Measurements from ENCODE around the gene UAP1L1. TPM values are rescaled to one million over a fixed set of nuclear protein-coding genes. Genes with fewer than 3 reads are reported as not detected.

UAP1L1 gene
- total RNA-seq, 1 experiment from 2014 or later = 6.6 TPM

- Mint-ChIP-seq H3K27ac (no peak overlapping the region), H3K9me3 (no peaks in the 10 kb centered on the region), H3K4me3 (no peak overlapping the region), H3K27me3 (ENCODE audit: low read depth) (peaks cover 33% of the 10 kb centered on the region), H3K36me3 (ENCODE audit: insufficient read depth in 1 of 3, low read depth in 3 of 3) (no peaks in the 10 kb centered on the region; a peak in 1 of 7 replicates), H3K4me1 (peaks cover 10 to 21% of the 10 kb centered on the region in 2 experiments)
- H3K27ac ChIP-seq (ENCODE audit: insufficient read length, low read depth, low read length) = no peak overlapping the region
- H3K79me1 ChIP-seq (ENCODE audit: insufficient read depth, low read depth, low read length, poor library complexity, severe bottlenecking) = no peaks in the 10 kb centered on the region
- H3K79me2 ChIP-seq (ENCODE audit: insufficient read depth, low read length) = no peaks in the 10 kb centered on the region
- H3K23ac ChIP-seq (ENCODE audit: insufficient read length, low read depth, low read length) = no peak overlapping the region
- peaks cover 7% of the 10 kb centered on the region; the same call in 1 of the 2 replicates for H3K27me3 ChIP-seq (ENCODE audit: insufficient read depth, low read length)
- H4K8ac ChIP-seq (replicated peaks; ENCODE audit: insufficient read length, low read depth, low read length) = no peak overlapping the region
- no peak overlapping the region for H2BK20ac ChIP-seq (ENCODE audit: low read depth, low read length, poor library complexity, severe bottlenecking)
- no peak overlapping the region for H2AFZ ChIP-seq (ENCODE audit: low read length)
- DNase-seq = no peak
- H3K4ac ChIP-seq (ENCODE audit: low read depth, low read length) = no peak overlapping the region
- H3K4me1 ChIP-seq (ENCODE audit: insufficient read depth, low read length) = no peaks in the 10 kb centered on the region; the same call in 1 of the 2 replicates
- H3K9me3 ChIP-seq (ENCODE audit: control insufficient read depth, low read depth, low read length) = no peaks in the 10 kb centered on the region
- H3K14ac ChIP-seq (ENCODE audit: insufficient read depth, low read length) = no peak overlapping the region
- H4K20me1 ChIP-seq (ENCODE audit: control insufficient read depth, insufficient read depth, insufficient read length) = peaks cover 3% of the 10 kb centered on the region
- WGBS (ENCODE audit: extremely low coverage, insufficient read length, low lambda C conversion rate) = no CpG with 5 or more reads among the region's 16 CpGs
- no peak for TF ChIP-seq CTCF (conservative IDR thresholded peaks at IDR 0.05)
- no peak overlapping the region for H2BK5ac ChIP-seq (ENCODE audit: insufficient read length, low read length)
- no peak overlapping the region for H3T11ph ChIP-seq (ENCODE audit: low read length)
- H2BK12ac ChIP-seq (ENCODE audit: insufficient read length, low read depth, low read length) = no peak overlapping the region
- no peak overlapping the region for H2BK15ac ChIP-seq (ENCODE audit: low read depth, low read length)
- no peak overlapping the region for H2AK5ac ChIP-seq (ENCODE audit: insufficient read length, low read length)
- no peak overlapping the region for H3K9ac ChIP-seq (ENCODE audit: extremely low read depth, insufficient read length, low read length)
- H2BK120ac ChIP-seq (ENCODE audit: low read depth, low read length, poor library complexity, severe bottlenecking) = no peak overlapping the region
- H3K23me2 ChIP-seq (ENCODE audit: insufficient read length, low read depth, low read length, poor library complexity, severe bottlenecking) = peaks cover 24% of the 10 kb centered on the region
- H3K56ac ChIP-seq (ENCODE audit: insufficient read length, low read depth, low read length) = no peak overlapping the region
- no peak overlapping the region for H4K5ac ChIP-seq (ENCODE audit: insufficient read length, low read depth, low read length)
- no peak overlapping the region for H3K18ac ChIP-seq (ENCODE audit: insufficient read length, low read depth, low read length)
- H3K4me2 ChIP-seq (ENCODE audit: insufficient read depth, insufficient read length, low read length) = no peak overlapping the region
- H4K91ac ChIP-seq (ENCODE audit: insufficient read length, low read depth, low read length) = no peak overlapping the region
Measured at GRCh38 chr9:137082222-137082924, 5.1 kb downstream of the UAP1L1 start.

All from H9 (cell line).